Left ventricle myocardium inferior (tissue), 1 donor: ENCODE measurements around the gene RPL10A. TPM values are rescaled to one million over a fixed set of nuclear protein-coding genes. Genes with fewer than 3 reads are reported as not detected.

Source experiments
- DNase-seq: peaks from one replicate; pipeline ENCODE4 v3.0.0-alpha.2; 2020
- H3K27ac ChIP-seq: fragments of 200-600 bp; replicated peaks from 2 replicates; pipeline ENCODE4 v1.8.0; 2021
- H3K27me3 ChIP-seq: fragments of 200-600 bp; 2 replicates; pipeline ENCODE4 v1.8.0; 2021; ENCODE audit warnings: low read depth
- H3K36me3 ChIP-seq: fragments of 200-600 bp; 2 replicates; pipeline ENCODE4 v1.8.0; 2021
- H3K4me1 ChIP-seq: fragments of 200-600 bp; 2 replicates; pipeline ENCODE4 v1.8.0; 2021
- H3K4me3 ChIP-seq: fragments of 200-600 bp; 2 replicates; pipeline ENCODE4 v1.8.0; 2021; ENCODE audit warnings: mild to moderate bottlenecking, moderate library complexity
- H3K9me3 ChIP-seq: fragments of 200-600 bp; replicated peaks from 2 replicates; pipeline ENCODE4 v1.8.0; 2021
- intact Hi-C: fragments of 100-400 bp; cut with micrococcal nuclease; formaldehyde crosslinking; loops from one replicate; pipeline ENCODE4 v1.11.0; 2022
- total RNA-seq: library from RNA; stranded (reverse); fragmentation: NEBNext Ultra II Directional; extraction: Animal tissue kit (Norgen Biotek cat#: 25700); gene quantifications from one replicate; pipeline ENCODE4 v1.2.1, GENCODE V29; 2021
- TF ChIP-seq, protein P1 (sequence below): fragments of 200-600 bp; IDR thresholded peaks from 2 replicates; pipeline ENCODE4 v1.8.0; 2021; ENCODE audit warnings: antibody characterized with exemption, mild to moderate bottlenecking, borderline replicate concordance
- donor health status: DM: no; HTN: yes; CAD: no; lungs with severe emphysema.

RPL10A gene
- total RNA-seq, 1 donor from 2014 or later: 552 TPM

DNA sequence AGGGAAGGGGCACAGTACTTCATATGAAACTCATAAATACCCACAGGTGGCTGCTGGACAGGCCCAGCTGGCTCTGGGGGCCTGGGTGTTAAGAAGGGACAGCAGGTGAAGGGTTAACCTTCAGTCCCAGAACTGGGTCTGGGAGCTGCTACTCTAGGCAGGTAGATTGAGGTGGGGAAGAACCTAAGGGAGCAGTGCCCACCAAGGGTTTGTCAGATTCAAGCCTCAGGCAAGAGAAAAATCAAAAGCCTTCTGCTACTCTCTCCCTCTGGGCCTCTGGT lies 5.6 kb downstream of the RPL10A start:
- peaks cover 48% of the 10 kb centered on the region for H3K4me1 ChIP-seq
- H3K9me3 ChIP-seq: no peaks in the 10 kb centered on the region
- H3K36me3 ChIP-seq: peaks cover 81% of the 10 kb centered on the region
- H3K27me3 ChIP-seq: no peaks in the 10 kb centered on the region
- intact Hi-C loops: no loop called here
- no peak overlapping the region for H3K4me3 ChIP-seq
- TF ChIP-seq, protein P1, sequence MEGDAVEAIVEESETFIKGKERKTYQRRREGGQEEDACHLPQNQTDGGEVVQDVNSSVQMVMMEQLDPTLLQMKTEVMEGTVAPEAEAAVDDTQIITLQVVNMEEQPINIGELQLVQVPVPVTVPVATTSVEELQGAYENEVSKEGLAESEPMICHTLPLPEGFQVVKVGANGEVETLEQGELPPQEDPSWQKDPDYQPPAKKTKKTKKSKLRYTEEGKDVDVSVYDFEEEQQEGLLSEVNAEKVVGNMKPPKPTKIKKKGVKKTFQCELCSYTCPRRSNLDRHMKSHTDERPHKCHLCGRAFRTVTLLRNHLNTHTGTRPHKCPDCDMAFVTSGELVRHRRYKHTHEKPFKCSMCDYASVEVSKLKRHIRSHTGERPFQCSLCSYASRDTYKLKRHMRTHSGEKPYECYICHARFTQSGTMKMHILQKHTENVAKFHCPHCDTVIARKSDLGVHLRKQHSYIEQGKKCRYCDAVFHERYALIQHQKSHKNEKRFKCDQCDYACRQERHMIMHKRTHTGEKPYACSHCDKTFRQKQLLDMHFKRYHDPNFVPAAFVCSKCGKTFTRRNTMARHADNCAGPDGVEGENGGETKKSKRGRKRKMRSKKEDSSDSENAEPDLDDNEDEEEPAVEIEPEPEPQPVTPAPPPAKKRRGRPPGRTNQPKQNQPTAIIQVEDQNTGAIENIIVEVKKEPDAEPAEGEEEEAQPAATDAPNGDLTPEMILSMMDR: no peak
- no peak overlapping the region for H3K27ac ChIP-seq
- no peak for DNase-seq

DNA sequence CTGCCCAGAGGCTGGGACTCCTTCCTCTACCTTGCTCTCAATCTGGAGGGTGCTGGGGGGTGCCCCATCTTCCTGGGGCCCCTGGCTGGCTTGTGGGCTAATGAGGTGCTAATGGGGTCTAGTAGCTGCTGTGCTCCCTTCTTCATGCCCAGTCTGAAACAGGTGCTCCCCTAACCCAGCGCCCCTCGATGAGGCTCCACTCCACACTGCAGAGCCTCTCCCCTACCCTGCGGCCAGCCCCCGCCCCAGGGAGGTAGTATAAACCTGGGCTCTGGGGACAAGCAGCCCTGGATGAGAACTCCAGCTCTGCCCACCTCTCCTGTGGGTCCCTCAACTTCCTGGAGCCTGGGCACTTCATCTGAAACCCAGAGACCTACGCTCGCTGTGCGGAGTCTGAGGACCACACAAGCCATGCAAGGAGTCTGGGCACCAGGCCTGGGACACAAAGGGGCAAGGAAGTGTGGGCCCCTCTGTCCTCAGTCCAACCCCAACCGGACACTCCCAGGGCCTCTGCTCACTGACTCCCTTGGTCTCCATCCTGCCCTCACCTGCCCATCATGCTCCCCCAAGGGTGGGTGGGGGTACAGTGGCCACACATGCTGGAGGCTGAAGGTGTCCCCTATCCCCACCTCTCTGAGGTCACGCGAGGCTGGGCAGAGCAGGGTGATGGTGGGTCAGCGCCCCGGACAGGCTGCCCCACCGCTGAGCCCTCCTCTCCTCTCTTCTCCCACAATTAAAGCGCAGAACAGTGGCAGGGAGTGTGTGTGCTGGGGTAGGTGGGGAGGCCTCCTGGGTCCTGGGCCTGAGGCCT lies 6.1 kb downstream of the RPL10A start:
- peaks cover 42% of the 10 kb centered on the region for H3K4me1 ChIP-seq
- intact Hi-C loops: no loop called here
- no peak overlapping the region for H3K4me3 ChIP-seq
- peaks cover 86% of the 10 kb centered on the region for H3K36me3 ChIP-seq
- no peak overlapping the region for H3K27ac ChIP-seq
- no peaks in the 10 kb centered on the region for H3K9me3 ChIP-seq
- no peaks in the 10 kb centered on the region for H3K27me3 ChIP-seq
- DNase-seq: no peak
- TF ChIP-seq, protein P1: no peak

DNA sequence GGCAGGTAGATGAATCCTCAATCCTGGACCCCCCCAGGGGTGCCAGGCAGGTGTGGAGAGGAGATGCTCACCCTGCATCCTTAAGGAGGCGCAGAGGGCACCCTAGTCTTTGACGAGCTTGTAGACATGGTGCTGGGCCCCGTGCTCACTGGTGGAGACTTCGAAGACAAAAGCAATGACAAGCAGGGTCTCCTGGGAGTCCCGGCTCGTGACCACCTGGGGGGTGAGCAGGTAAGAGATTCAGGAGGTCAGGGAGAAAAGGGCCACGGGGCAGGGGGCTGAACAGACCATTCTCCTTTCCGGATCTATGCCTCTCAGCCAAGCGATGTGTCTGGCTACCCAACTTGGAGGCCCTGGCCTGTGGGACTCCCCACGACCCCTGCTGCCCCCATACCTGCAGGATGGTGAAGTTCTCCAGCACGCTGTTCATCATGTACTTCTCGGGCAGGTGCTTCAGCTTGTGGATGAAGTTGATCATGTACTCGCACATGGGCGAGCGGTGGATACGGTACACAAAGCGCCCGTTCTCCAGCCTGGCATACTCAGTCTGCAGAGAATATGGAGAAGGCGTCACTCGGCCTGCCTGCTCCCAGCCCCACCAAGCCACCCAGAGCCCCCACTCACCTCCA lies 6.9 kb downstream of the RPL10A start:
- TF ChIP-seq, protein P1: no peak
- Histone ChIP-seq H3K4me1 (peaks cover 35% of the 10 kb centered on the region), H3K27me3 (no peaks in the 10 kb centered on the region), H3K27ac (no peak overlapping the region), H3K4me3 (no peak overlapping the region), H3K9me3 (no peaks in the 10 kb centered on the region), H3K36me3 (peaks cover 90% of the 10 kb centered on the region)
- DNase-seq: no peak
- intact Hi-C loops: no loop called here

DNA sequence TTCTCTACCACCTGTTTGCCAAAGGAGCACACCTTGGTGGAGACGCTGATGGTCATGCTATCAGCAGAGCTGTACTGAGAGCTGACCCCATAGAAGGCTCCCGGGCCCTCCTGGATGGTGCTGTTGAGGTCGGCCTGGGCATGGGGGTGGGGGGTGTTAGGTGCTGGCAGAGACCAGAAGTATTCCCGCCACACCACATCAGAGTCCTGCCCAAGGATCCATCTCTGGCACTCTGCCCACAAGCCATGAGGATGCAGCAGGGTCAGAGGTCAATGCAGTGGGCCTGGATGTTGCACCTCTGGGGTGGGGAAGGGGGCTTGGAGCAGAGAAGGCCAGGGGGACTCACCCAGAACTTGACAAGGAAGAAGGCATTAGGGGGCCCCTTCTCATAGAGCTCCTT lies 7.4 kb downstream of the RPL10A start:
- TF ChIP-seq, protein P1: no peak
- Histone ChIP-seq H3K9me3 (no peaks in the 10 kb centered on the region), H3K27ac (no peak overlapping the region), H3K4me3 (no peak overlapping the region), H3K36me3 (peaks cover 90% of the 10 kb centered on the region), H3K27me3 (no peaks in the 10 kb centered on the region), H3K4me1 (peaks cover 32% of the 10 kb centered on the region)
- intact Hi-C loops: no loop called here
- DNase-seq: no peak

DNA sequence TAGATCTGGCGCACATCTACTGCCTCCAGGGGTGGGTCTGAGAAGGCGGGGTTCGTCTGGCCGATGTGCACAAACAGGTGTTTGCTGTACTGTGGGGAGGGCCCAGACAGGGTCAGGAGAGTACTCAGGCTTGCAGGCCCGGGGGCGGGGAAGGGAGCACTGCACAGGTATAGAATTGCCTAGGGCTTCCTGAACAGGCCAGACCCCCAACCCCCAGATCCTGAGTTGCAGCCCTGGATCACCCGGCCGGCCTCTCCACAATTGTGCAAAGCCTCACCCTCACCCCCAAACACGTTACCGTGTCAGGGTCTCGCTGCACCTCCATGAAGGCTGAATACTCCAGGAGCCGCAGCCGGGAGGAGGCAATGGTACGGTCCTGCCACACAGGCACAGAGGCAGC lies 7.8 kb downstream of the RPL10A start:
- H3K36me3 ChIP-seq: peaks cover 86% of the 10 kb centered on the region
- intact Hi-C loops: no loop called here

More for the DNA sequence above, 7.8 kb downstream of the RPL10A start:
- no peak for DNase-seq
- H3K27ac ChIP-seq: no peak overlapping the region
- no peaks in the 10 kb centered on the region for H3K9me3 ChIP-seq
- TF ChIP-seq, protein P1: no peak
- H3K4me1 ChIP-seq: peaks cover 33% of the 10 kb centered on the region
- H3K4me3 ChIP-seq: no peak overlapping the region
- H3K27me3 ChIP-seq: no peaks in the 10 kb centered on the region
